ENCODE data around the gene ITPK1.

Gene ITPK1

DNA sequence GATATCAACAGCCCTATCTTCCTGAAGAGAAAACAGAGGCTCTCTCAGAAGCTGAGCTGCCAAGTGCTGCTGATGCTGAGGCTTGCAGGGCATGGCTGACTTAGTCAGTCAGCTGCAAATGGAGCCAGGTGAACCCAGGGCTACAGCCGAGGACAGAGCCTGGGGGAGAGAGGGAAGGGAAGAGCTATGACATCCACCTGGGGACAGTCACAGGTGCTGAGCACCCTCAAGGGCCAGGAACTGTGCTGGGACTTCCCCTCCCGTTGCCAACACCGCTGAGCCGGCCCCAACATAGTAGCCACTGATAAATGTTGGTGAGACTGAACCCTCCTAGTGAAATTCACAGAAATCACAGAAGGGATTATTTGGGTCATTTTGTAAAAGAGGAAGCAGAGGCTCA, 199.5 kb downstream of the ITPK1 start:
- Histone ChIP-seq H3K4me1 (ENCODE audit: insufficient read depth, low read length) (no peaks in the 10 kb centered on the region), H3K9ac (ENCODE audit: low read depth, low read length) (no peak overlapping the region), H3K9me3 (ENCODE audit: control insufficient read depth, insufficient read depth, low read length) (no peaks in the 10 kb centered on the region), H3K36me3 (ENCODE audit: insufficient read depth, low read length) (no peaks in the 10 kb centered on the region)

DNA sequence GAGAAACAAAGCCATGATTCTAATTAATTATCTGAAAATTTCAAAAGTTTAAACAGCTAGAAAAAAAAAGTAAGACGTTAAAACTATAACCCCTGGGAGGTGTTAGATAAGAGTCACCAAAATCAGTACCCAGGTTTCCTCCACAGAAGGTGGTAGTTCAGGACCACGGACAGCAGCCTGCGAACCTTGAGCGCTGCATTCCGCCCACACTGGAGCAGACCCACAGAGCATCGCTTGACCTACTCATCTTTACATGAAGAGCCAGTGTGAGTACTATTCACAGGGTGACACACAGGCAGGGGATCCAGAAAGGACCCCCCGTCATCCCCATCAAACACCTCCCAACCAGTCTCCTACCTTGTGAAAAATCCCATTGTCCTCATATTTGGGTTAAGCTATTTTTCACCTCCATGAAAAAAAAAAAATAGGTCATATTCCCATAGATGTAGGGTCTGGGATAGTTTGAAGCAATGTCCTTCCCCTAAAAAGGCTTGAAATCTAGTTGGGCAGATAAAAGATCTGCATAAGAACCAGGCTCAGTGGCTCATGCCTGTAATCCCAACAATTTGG, 201.6 kb downstream of the ITPK1 start:
- Histone ChIP-seq H3K9me3 (ENCODE audit: control insufficient read depth, insufficient read depth, low read length) (no peaks in the 10 kb centered on the region), H3K9ac (ENCODE audit: low read depth, low read length) (no peak overlapping the region), H3K4me1 (ENCODE audit: insufficient read depth, low read length) (no peaks in the 10 kb centered on the region)

DNA sequence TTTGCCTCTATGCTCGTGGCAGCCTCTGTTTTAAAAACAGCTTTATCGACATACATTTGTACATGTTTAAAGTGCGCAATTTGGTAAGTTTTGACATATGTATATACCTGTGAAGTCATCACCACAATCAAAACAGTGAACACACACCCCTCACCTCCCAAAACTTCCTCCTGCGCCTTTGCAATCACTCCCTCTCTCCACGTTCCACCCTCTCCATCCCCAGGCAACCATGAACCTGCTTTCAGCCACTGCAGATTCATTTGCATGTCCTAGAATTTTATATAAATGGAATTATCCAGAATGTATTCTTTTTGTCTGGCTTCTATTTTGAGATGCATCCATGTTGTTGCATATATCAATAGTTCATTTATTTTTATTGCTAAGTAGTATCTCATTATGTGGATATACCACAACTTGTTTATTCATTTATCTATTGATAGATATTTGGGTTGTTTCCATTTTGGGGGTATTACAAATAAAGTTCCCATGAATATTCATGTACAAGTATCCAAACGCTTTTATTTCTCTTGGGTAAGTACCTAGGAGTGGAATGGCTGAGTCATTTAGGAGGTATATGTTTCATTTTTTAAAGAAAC, 208.3 kb downstream of the ITPK1 start:
- Histone ChIP-seq H3K36me3 (ENCODE audit: insufficient read depth, low read length) (no peaks in the 10 kb centered on the region), H3K9me3 (ENCODE audit: control insufficient read depth, insufficient read depth, low read length) (no peaks in the 10 kb centered on the region), H3K4me1 (ENCODE audit: insufficient read depth, low read length) (no peaks in the 10 kb centered on the region), H3K9ac (ENCODE audit: low read depth, low read length) (no peak overlapping the region)

More for the DNA sequence above, 201.6 kb downstream of the ITPK1 start:
- no peaks in the 10 kb centered on the region for H3K36me3 ChIP-seq (ENCODE audit: insufficient read depth, low read length)

DNA sequence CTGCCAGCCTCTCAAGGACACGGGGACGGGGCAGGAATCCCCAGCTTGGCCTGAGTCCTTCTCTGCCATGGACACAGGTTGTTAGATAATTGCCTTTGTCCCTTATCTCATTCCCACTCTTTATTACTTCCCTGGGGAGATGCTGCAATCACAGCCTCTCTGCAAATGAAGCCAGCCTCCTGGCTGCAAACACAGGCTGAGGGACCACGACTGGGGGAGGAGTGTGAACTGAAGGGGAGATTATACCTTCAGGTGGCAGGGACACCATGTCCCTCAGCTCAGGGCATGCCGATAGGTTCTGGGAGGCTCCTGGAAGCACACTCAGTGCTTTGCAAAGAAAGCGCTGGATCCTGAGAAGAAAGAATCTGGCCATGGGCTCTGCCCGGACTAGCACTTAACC, 208.9 kb downstream of the ITPK1 start:
- no peaks in the 10 kb centered on the region for H3K9me3 ChIP-seq (ENCODE audit: control insufficient read depth, insufficient read depth, low read length)
- H3K4me1 ChIP-seq (ENCODE audit: insufficient read depth, low read length) = no peaks in the 10 kb centered on the region
- H3K36me3 ChIP-seq (ENCODE audit: insufficient read depth, low read length) = no peaks in the 10 kb centered on the region
- no peak overlapping the region for H3K9ac ChIP-seq (ENCODE audit: low read depth, low read length)

DNA sequence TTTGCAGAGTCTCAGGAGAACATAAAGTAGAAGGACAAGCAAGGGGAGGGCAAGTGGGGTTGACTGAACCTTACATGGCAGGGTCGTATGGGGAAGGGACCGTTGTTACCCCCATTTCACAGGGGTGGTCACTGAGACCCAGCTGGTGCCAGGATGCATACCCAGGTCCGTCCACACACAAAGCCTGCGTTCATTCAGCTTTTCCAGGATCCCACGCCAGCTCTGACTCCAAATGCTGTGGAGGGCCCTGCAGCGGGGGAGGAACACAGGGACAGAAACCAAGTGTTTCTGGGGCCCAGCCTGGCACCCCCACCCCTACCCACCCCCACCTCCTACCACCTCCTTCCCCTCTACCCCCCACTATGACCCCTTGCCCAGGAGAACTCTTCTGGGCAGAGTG, 209.3 kb downstream of the ITPK1 start:
- Histone ChIP-seq H3K9me3 (ENCODE audit: control insufficient read depth, insufficient read depth, low read length) (no peaks in the 10 kb centered on the region), H3K36me3 (ENCODE audit: insufficient read depth, low read length) (no peaks in the 10 kb centered on the region), H3K9ac (ENCODE audit: low read depth, low read length) (no peak overlapping the region), H3K4me1 (ENCODE audit: insufficient read depth, low read length) (no peaks in the 10 kb centered on the region)

DNA sequence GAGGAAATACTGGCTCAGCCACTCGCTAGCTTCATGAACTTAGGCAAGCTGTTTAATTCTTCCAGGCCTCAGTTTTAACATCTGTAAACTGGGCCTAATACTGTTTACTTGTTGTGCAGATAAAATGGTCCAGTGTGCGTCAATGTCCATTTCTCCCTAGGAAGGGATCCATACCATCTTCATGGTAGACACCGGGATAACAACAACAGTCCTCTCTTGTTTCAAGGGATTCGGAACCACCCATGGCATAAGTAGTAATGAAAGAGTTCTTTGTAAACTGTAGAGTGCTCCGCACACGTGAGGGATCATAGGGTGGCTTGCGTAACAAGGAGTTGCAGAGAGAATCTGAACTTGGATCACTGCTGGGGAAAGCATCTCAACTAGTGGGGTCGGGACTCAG, 210.1 kb downstream of the ITPK1 start:
- Histone ChIP-seq H3K9me3 (ENCODE audit: control insufficient read depth, insufficient read depth, low read length) (no peaks in the 10 kb centered on the region), H3K9ac (ENCODE audit: low read depth, low read length) (no peak overlapping the region), H3K4me1 (ENCODE audit: insufficient read depth, low read length) (no peaks in the 10 kb centered on the region), H3K36me3 (ENCODE audit: insufficient read depth, low read length) (no peaks in the 10 kb centered on the region)

DNA sequence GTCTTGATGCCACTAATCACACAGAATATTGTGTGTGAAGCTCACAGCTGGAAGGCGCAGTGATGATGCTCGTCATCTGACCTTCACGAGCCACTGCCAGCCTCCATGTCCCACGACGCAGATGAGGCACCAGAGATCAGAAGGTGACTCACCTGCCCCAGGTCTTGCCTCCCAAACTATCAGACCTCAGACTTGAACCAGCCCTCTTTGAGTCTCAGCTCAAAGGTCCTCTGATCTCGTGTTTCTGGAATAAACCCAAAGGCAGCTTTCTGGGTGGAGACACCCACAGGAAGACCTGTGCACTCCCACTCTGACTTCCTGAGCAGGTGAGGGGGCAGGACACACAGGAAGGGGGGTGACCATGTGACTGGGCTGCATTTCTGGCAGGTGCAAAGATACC, 212.4 kb downstream of the ITPK1 start:
- Histone ChIP-seq H3K36me3 (ENCODE audit: insufficient read depth, low read length) (no peaks in the 10 kb centered on the region), H3K9ac (ENCODE audit: low read depth, low read length) (no peak overlapping the region), H3K9me3 (ENCODE audit: control insufficient read depth, insufficient read depth, low read length) (no peaks in the 10 kb centered on the region)

DNA sequence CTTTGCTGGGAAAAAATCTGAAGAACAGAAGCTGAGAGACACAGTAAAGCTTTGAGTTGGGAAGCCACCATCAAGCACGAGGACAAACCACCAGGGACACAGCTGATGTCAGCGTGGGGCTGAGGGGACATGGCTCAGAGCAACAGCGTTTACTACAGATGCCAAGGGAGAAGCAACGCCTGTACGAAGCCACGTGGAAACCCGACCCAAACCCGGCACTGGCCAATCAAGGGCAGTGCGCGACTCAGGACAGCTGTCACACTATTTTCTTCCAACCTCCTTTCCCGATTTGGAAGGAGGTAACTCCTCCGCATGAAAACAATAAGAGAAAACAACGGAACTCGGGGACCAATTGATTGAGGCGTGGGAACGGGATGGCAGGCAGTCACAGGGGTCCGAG, 213.0 kb downstream of the ITPK1 start:
- Histone ChIP-seq H3K36me3 (ENCODE audit: insufficient read depth, low read length) (no peaks in the 10 kb centered on the region), H3K9me3 (ENCODE audit: control insufficient read depth, insufficient read depth, low read length) (no peaks in the 10 kb centered on the region), H3K9ac (ENCODE audit: low read depth, low read length) (no peak overlapping the region), H3K4me1 (ENCODE audit: insufficient read depth, low read length) (no peaks in the 10 kb centered on the region)

More for the DNA sequence above, 212.4 kb downstream of the ITPK1 start:
- H3K4me1 ChIP-seq (ENCODE audit: insufficient read depth, low read length) = no peaks in the 10 kb centered on the region

DNA sequence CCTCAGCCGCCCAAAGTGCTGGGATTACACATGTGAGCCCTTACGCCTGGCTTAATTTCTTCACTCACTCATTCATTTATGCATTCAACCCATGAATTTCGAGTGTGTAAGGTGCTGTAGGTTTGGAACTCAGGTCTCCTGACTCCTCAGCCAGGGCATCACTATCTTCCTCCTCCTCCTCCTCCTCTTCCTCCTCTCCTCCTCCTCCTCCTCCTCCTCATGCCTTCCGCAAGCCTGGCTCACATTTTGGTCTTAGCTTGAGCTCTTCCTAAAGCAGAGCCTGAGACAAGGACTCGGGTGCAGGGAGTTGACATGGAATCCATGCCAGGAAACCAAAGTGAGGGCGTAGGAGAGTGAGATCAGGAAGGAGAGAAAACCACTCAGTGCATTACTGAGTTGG, 213.5 kb downstream of the ITPK1 start:
- Histone ChIP-seq H3K9ac (ENCODE audit: low read depth, low read length) (no peak overlapping the region), H3K9me3 (ENCODE audit: control insufficient read depth, insufficient read depth, low read length) (no peaks in the 10 kb centered on the region), H3K4me1 (ENCODE audit: insufficient read depth, low read length) (no peaks in the 10 kb centered on the region), H3K36me3 (ENCODE audit: insufficient read depth, low read length) (no peaks in the 10 kb centered on the region)

DNA sequence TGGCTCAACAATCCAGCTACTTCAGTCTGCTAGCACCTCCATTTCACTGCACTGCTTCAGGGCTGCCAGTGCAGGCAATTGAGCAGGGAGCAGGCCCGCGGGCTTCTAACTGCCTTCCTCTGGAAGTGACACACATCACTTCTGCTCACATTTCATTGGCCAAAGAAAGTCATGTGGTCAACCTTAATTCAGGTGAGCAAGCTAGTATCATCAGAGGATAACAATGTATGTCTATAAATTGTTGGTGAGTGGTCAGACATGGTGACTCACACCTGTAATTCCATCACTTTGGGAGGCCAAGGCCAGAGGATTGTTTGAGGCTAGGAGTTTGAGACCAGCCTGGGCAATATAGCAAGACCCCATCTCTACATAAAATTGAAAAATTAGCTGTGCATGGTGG, 215.1 kb downstream of the ITPK1 start:
- no peaks in the 10 kb centered on the region for H3K36me3 ChIP-seq (ENCODE audit: insufficient read depth, low read length)
- no peaks in the 10 kb centered on the region for H3K9me3 ChIP-seq (ENCODE audit: control insufficient read depth, insufficient read depth, low read length)

DNA sequence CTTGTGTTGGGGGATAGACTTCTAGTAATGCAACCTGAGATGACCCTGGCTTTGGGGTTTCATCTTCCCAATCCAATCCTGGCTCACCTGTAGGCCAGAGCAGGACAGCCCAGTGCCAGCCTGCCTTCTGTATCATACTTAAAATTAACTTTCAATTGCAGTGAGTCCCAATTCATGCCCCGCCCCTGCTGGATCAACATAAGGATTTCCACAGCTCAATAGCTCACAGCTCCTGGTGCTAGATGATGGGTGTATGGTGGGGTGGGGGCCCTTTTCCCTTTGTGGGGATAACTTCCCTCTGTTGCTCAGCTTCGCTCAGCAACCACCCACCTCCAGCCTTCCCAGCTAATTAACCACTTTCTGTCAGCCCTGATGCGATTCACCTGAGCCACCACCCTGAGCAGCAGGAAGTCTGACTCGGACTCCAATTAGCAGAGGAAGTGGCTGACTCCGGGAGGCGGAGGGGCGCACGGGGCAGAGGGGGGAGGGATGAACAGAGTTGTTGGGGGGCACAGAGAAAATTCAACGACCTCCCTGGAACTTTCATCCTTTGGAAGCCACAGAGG, 217.1 kb downstream of the ITPK1 start:
- no peaks in the 10 kb centered on the region for H3K36me3 ChIP-seq (ENCODE audit: insufficient read depth, low read length)
- no peaks in the 10 kb centered on the region for H3K4me1 ChIP-seq (ENCODE audit: insufficient read depth, low read length)
- no peaks in the 10 kb centered on the region; the same call in 1 of the 2 replicates for H3K9me3 ChIP-seq (ENCODE audit: control insufficient read depth, insufficient read depth, low read length)
- no peak overlapping the region for H3K9ac ChIP-seq (ENCODE audit: low read depth, low read length)

More for the DNA sequence above, 215.1 kb downstream of the ITPK1 start:
- Histone ChIP-seq H3K9ac (ENCODE audit: low read depth, low read length) (no peak overlapping the region), H3K4me1 (ENCODE audit: insufficient read depth, low read length) (no peaks in the 10 kb centered on the region)

DNA sequence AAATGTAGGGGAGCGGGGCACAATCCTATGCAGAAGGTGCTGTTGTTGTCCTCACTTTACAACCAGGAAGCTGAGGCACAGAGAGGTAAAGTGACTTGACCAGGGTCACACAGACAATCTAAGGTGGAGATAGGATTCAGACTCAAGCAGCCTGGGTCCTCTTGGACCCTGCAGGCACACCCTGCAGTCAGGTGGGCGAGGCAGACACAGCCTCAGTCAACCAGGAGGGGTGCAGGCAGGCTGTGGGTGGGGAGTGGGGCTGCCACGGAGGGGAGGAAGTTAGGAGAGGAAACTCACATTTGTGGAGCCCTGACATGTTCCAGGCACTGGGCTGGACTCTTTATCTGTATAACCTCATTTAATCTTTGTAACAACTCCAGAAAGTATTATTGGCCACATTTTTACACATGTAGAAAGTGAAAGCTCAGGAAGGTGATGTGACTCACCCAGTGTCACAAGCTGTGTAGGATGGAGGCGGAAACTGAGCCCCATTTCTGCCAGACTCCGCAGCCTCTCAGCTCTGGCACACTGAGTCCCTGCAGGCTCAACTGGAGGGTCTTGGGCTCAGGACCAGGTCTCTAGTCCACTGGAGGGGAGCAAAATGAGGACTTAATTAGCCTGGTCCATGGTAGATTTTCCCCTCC, 217.7 kb downstream of the ITPK1 start:
- Histone ChIP-seq H3K9me3 (ENCODE audit: control insufficient read depth, insufficient read depth, low read length) (no peaks in the 10 kb centered on the region; the same call in 1 of the 2 replicates), H3K4me1 (ENCODE audit: insufficient read depth, low read length) (no peaks in the 10 kb centered on the region), H3K9ac (ENCODE audit: low read depth, low read length) (no peak overlapping the region), H3K36me3 (ENCODE audit: insufficient read depth, low read length) (no peaks in the 10 kb centered on the region)

DNA sequence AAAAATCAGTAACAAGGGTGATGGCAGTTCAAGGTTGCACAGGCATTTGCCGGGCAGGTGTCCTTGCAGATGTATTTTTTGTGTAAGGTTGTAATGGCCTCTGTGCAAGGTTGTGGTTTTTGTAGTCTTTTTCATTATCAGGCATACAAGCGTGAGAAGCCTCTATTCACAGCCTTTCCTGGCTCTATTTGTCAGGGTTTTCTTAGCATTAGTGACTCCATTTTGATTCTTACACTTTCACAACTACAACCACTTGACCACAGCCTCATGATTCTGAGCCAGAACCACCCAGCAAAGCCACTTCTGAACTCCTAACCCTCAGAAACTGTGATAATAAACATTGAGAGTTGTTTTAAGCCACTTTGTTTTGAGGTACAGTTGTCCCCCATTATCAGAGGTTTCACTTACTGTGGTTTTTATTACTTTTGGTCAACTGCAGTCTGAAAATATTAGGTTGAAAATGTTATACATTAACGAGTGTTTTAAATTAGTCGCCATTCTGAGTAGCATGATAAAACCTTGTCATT, 220.3 kb downstream of the ITPK1 start:
- Histone ChIP-seq H3K36me3 (ENCODE audit: insufficient read depth, low read length) (no peaks in the 10 kb centered on the region), H3K9me3 (ENCODE audit: control insufficient read depth, insufficient read depth, low read length) (no peaks in the 10 kb centered on the region; the same call in 1 of the 2 replicates), H3K4me1 (ENCODE audit: insufficient read depth, low read length) (no peaks in the 10 kb centered on the region), H3K9ac (ENCODE audit: low read depth, low read length) (no peak overlapping the region)

DNA sequence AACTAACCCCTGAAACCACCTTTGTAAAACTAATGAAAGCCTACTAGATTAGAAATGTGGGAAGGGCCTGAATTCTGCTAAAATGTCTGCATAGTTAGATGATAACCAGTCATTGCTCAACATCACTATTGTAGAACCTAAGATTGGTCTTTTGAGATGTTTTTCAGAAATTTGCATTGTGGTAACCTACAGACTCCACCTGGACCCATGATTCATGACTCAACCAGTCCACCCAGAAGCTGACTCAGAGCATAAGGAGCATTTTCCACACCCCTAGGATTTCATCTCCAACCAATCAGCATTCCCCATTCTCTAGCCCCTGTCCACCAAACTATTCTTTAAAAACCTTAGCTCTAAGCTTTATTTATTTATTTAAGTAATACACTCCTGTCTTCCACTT, 223.1 kb downstream of the ITPK1 start:
- no peak overlapping the region for H3K9ac ChIP-seq (ENCODE audit: low read depth, low read length)

More for the DNA sequence above, 223.1 kb downstream of the ITPK1 start:
- Histone ChIP-seq H3K36me3 (ENCODE audit: insufficient read depth, low read length) (no peaks in the 10 kb centered on the region), H3K4me1 (ENCODE audit: insufficient read depth, low read length) (no peaks in the 10 kb centered on the region), H3K9me3 (ENCODE audit: control insufficient read depth, insufficient read depth, low read length) (no peaks in the 10 kb centered on the region; the same call in 1 of the 2 replicates)

All from ES-I3 (cell line).